HG03575 (cell line): Measurements from ENCODE around the gene SLC34A3.

ENCODE experiments used
- ATAC-seq: cut with Tn5 transposase; IDR thresholded peaks from one replicate; pipeline ENCODE4 v1.9.1; 2021; ENCODE audit not compliant: unreplicated experiment, insufficient number of reproducible peaks, low FRiP score; ENCODE audit errors: extremely low read depth

SLC34A3 gene

GRCh38 chr9:137278721-137279711 is 48.3 kb downstream of the SLC34A3 start:
- no peak for ATAC-seq

GRCh38 chr9:137279741-137280473 is 49.2 kb downstream of the SLC34A3 start:
- no peak for ATAC-seq

- ATAC-seq: no peak
Observed at GRCh38 chr9:137280474-137281344, 50.0 kb downstream of the SLC34A3 start.

GRCh38 chr9:137281345-137282116 is 50.8 kb downstream of the SLC34A3 start:
- no peak for ATAC-seq
